ENCODE measurements around the gene GK2. TPM values are rescaled to one million over a fixed set of nuclear protein-coding genes. Genes with fewer than 3 reads are reported as not detected.

Gene GK2
- total RNA-seq, 1 donor from 2014 or later = not detected

- Histone ChIP-seq H3K4me1 (peaks cover 4% of the 10 kb centered on the region), H3K27ac (no peak overlapping the region), H3K4me2 (no peak overlapping the region), H3K79me2 (ENCODE audit: low read depth) (no peaks in the 10 kb centered on the region), H3K4me3 (no peak overlapping the region), H3F3A (ENCODE audit: low read depth) (no peaks in the 10 kb centered on the region), H2AFZ (replicated peaks) (no peak overlapping the region), H3K27me3 (no peaks in the 10 kb centered on the region), H3K9me3 (ENCODE audit: low read depth) (no peaks in the 10 kb centered on the region), H3K36me3 (no peaks in the 10 kb centered on the region), H3K9ac (no peak overlapping the region), H4K20me1 (ENCODE audit: low read depth) (no peaks in the 10 kb centered on the region)
- H3K9me3 Mint-ChIP-seq = no peaks in the 10 kb centered on the region
- H3K4me1 Mint-ChIP-seq = no peaks in the 10 kb centered on the region
- H3K4me3 Mint-ChIP-seq = no peak overlapping the region
- TF ChIP-seq CTCF (IDR thresholded peaks at IDR 0.05) = no peak
- TF ChIP-seq EZH2 (IDR thresholded peaks at IDR 0.05) = no peak
- TF ChIP-seq EZH2phosphoT487 (IDR thresholded peaks at IDR 0.05) = no peak
- H3K27ac Mint-ChIP-seq = no peak overlapping the region
- peaks cover 2% of the 10 kb centered on the region for H3K27me3 Mint-ChIP-seq (ENCODE audit: insufficient read depth, low read depth)
- no peak for DNase-seq (ENCODE audit: low spot score)
- H3K36me3 Mint-ChIP-seq = no peaks in the 10 kb centered on the region
Measured at GRCh38 chr4:79404666-79405065, 3.4 kb downstream of the GK2 start.

GRCh38 chr4:79403356-79403755 is 4.7 kb downstream of the GK2 start:
- H3K27ac Mint-ChIP-seq = no peak overlapping the region
- H3K9me3 ChIP-seq (ENCODE audit: low read depth) = no peaks in the 10 kb centered on the region
- no peaks in the 10 kb centered on the region for H3K36me3 Mint-ChIP-seq
- no peak overlapping the region for H3K9ac ChIP-seq
- no peak overlapping the region for H2AFZ ChIP-seq (replicated peaks)
- H3K4me3 Mint-ChIP-seq = no peak overlapping the region
- H3K4me1 Mint-ChIP-seq = no peaks in the 10 kb centered on the region
- TF ChIP-seq EZH2 (IDR thresholded peaks at IDR 0.05) (no peak), EZH2phosphoT487 (IDR thresholded peaks at IDR 0.05) (no peak), CTCF (IDR thresholded peaks at IDR 0.05) (no peak)
- DNase-seq (ENCODE audit: low spot score) = no peak
- no peak overlapping the region for H3K27ac ChIP-seq
- H3K36me3 ChIP-seq = no peaks in the 10 kb centered on the region
- no peaks in the 10 kb centered on the region for H3K9me3 Mint-ChIP-seq
- peaks cover under 1% of the 10 kb centered on the region for H3F3A ChIP-seq (ENCODE audit: low read depth)
- H3K4me3 ChIP-seq = no peak overlapping the region
- H3K4me2 ChIP-seq = no peak overlapping the region
- H3K79me2 ChIP-seq (ENCODE audit: low read depth) = no peaks in the 10 kb centered on the region
- peaks cover 4% of the 10 kb centered on the region for H3K4me1 ChIP-seq
- H3K27me3 Mint-ChIP-seq (ENCODE audit: insufficient read depth, low read depth) = peaks cover 2% of the 10 kb centered on the region
- H4K20me1 ChIP-seq (ENCODE audit: low read depth) = no peaks in the 10 kb centered on the region
- H3K27me3 ChIP-seq = no peaks in the 10 kb centered on the region

- Histone ChIP-seq H3F3A (ENCODE audit: low read depth) (peaks cover 8% of the 10 kb centered on the region), H2AFZ (replicated peaks) (no peak overlapping the region), H3K27ac (no peak overlapping the region), H3K27me3 (no peaks in the 10 kb centered on the region), H3K4me3 (no peak overlapping the region), H4K20me1 (ENCODE audit: low read depth) (no peaks in the 10 kb centered on the region), H3K9me3 (ENCODE audit: low read depth) (no peaks in the 10 kb centered on the region), H3K36me3 (no peaks in the 10 kb centered on the region), H3K9ac (no peak overlapping the region), H3K79me2 (ENCODE audit: low read depth) (no peaks in the 10 kb centered on the region), H3K4me1 (peaks cover 11% of the 10 kb centered on the region), H3K4me2 (no peak overlapping the region)
- no peak for DNase-seq (ENCODE audit: low spot score)
- Mint-ChIP-seq H3K4me3 (no peak overlapping the region), H3K4me1 (peaks cover 5% of the 10 kb centered on the region), H3K9me3 (no peaks in the 10 kb centered on the region), H3K27ac (no peak overlapping the region), H3K27me3 (ENCODE audit: insufficient read depth, low read depth) (peaks cover 2% of the 10 kb centered on the region), H3K36me3 (no peaks in the 10 kb centered on the region)
- TF ChIP-seq CTCF (IDR thresholded peaks at IDR 0.05) (no peak), EZH2 (IDR thresholded peaks at IDR 0.05) (no peak), EZH2phosphoT487 (IDR thresholded peaks at IDR 0.05) (no peak)
Measured at GRCh38 chr4:79402332-79402851, 5.6 kb downstream of the GK2 start.
